ENCODE measurements around the gene ASNS.
"Not testable (repeated sequence)": the region's sequence is repeated elsewhere in the genome, so short reads cannot be mapped to it uniquely, and the experiment has no call there.

The ASNS gene

DNA sequence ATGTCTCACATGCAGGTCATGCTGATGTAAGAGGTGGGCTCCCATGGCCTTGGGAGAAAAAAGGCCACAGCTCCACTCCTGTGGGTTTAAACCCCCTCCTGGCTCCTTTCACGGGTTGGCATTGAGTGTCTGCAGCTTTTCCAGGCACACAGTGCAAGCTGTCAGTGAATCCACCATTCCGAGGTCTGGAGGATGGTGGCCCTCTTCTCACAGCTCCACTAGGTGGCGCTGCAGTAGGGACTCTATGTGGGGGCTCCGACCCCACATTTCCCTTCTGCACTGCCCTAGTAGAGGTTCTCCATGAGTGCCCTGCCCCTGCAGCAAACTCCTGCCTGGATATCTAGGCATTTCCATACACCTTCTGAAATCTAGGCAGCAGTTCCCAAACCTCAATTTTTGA, 19.5 kb upstream of the ASNS start:
- not testable (repeated sequence) for H3K4me1 ChIP-seq (ENCODE audit: control insufficient read depth, low read length); H3K27me3 ChIP-seq (ENCODE audit: control insufficient read depth, low read length); H3K9me3 ChIP-seq (ENCODE audit: control insufficient read depth, insufficient read depth, low read length)

DNA sequence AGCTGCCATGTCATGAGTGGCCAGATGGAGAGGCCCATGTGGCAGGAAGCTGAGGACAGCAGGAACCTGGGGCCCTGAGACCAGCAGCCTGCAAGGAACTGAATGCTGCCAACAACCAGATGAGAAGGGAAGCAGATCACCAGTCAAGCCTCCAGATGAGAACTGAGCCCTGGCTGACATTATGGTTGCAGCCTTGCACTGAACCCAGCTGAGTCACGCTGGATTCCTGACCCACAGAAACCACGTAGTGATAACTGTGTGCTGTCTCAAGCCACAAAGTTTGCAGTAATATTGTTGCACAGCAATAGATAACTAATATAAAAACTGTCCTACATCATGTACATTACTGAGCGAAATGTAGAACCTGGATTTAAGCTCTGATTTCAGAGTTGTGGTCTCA, 7.3 kb upstream of the ASNS start:
- H3K27me3 ChIP-seq (ENCODE audit: control insufficient read depth, low read length); H3K4me1 ChIP-seq (ENCODE audit: control insufficient read depth, low read length); H4K20me1 ChIP-seq (ENCODE audit: control insufficient read depth, insufficient read depth, low read depth, low read length); H3K4me3 ChIP-seq (ENCODE audit: low read length); H3K36me3 ChIP-seq (ENCODE audit: control insufficient read depth, low read length); H3K79me2 ChIP-seq (ENCODE audit: control insufficient read depth, low read length); H3K9me2 ChIP-seq (replicated peaks; ENCODE audit: control insufficient read depth, low read length); H3K9me3 ChIP-seq (ENCODE audit: control insufficient read depth, insufficient read depth, low read length); H3K27ac ChIP-seq (ENCODE audit: low read depth, low read length); H3K4me2 ChIP-seq (ENCODE audit: low read length); H3F3A ChIP-seq (ENCODE audit: control insufficient read depth, insufficient read depth): not testable (repeated sequence)

More for the DNA sequence above, 19.5 kb upstream of the ASNS start:
- not testable (repeated sequence) for H3F3A ChIP-seq (ENCODE audit: control insufficient read depth, insufficient read depth); H3K4me3 ChIP-seq (ENCODE audit: low read length); H3K36me3 ChIP-seq (ENCODE audit: control insufficient read depth, low read length); H3K27ac ChIP-seq (ENCODE audit: low read depth, low read length); H3K79me2 ChIP-seq (ENCODE audit: control insufficient read depth, low read length); H3K9me2 ChIP-seq (replicated peaks; ENCODE audit: control insufficient read depth, low read length); H4K20me1 ChIP-seq (ENCODE audit: control insufficient read depth, insufficient read depth, low read depth, low read length); H3K4me2 ChIP-seq (ENCODE audit: low read length)
- TF ChIP-seq, protein P1, sequence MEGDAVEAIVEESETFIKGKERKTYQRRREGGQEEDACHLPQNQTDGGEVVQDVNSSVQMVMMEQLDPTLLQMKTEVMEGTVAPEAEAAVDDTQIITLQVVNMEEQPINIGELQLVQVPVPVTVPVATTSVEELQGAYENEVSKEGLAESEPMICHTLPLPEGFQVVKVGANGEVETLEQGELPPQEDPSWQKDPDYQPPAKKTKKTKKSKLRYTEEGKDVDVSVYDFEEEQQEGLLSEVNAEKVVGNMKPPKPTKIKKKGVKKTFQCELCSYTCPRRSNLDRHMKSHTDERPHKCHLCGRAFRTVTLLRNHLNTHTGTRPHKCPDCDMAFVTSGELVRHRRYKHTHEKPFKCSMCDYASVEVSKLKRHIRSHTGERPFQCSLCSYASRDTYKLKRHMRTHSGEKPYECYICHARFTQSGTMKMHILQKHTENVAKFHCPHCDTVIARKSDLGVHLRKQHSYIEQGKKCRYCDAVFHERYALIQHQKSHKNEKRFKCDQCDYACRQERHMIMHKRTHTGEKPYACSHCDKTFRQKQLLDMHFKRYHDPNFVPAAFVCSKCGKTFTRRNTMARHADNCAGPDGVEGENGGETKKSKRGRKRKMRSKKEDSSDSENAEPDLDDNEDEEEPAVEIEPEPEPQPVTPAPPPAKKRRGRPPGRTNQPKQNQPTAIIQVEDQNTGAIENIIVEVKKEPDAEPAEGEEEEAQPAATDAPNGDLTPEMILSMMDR (IDR thresholded peaks at IDR 0.05; ENCODE audit: low read depth, low read length, poor library complexity, severe bottlenecking): peak; percentile 32

DNA sequence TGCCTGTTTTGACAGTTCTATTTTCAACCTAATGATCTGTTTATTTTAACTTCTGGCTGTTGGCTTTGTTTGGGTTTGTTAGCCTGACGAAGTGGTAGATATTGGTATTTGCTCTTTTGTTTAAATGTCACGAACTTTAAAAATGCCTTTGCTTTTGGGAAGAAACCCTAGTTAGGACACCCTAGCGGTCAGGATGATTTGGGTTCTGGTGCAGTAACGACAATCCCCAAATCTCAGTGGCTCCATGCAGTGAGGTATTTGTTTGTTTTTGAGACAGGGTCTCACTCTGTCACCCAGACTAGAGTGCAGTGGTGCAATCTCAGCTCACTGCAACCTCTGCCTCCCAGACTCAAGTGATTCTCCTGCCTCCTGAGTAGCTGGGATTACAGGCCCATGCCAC, 2.7 kb upstream of the ASNS start:
- H3K36me3 ChIP-seq (ENCODE audit: control insufficient read depth, low read length); H3K9me2 ChIP-seq (replicated peaks; ENCODE audit: control insufficient read depth, low read length); H3K4me2 ChIP-seq (ENCODE audit: low read length); H3K27ac ChIP-seq (ENCODE audit: low read depth, low read length); H3K27me3 ChIP-seq (ENCODE audit: control insufficient read depth, low read length); H3F3A ChIP-seq (ENCODE audit: control insufficient read depth, insufficient read depth); H4K20me1 ChIP-seq (ENCODE audit: control insufficient read depth, insufficient read depth, low read depth, low read length); H3K9me3 ChIP-seq (ENCODE audit: control insufficient read depth, insufficient read depth, low read length); H3K4me3 ChIP-seq (ENCODE audit: low read length): not testable (repeated sequence)
- peaks cover 21% of the 10 kb centered on the region for H3K4me1 ChIP-seq (ENCODE audit: control insufficient read depth, low read length)
- H3K79me2 ChIP-seq (ENCODE audit: control insufficient read depth, low read length): peaks cover 20% of the 10 kb centered on the region

DNA sequence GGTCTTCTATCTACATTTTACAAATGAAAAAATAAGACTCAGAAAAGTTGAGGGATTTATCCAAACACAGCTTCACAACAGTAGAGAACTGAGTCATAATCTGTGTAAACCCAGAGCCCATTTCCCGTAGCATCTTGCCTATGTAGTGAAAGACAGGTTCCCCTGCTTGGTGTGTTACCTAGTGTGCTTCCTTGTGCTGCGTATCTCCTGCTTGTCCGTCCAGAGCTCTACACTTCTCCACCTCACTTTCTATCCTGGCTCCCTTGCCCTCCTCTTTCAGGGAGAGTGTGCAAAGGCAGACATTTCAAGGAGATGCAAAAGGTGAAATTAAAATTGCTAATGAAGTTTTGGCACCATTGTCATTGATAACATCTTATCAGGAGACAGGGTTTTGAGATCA, 1.4 kb upstream of the ASNS start:
- H3K4me3 ChIP-seq (ENCODE audit: low read length): no peak overlapping the region

More for the DNA sequence above, 1.4 kb upstream of the ASNS start:
- Histone ChIP-seq H3K9me3 (ENCODE audit: control insufficient read depth, insufficient read depth, low read length) (no peaks in the 10 kb centered on the region), H3K9me2 (replicated peaks; ENCODE audit: control insufficient read depth, low read length) (no peaks in the 10 kb centered on the region), H3K4me1 (ENCODE audit: control insufficient read depth, low read length) (peaks cover 22% of the 10 kb centered on the region), H3K27me3 (ENCODE audit: control insufficient read depth, low read length) (no peaks in the 10 kb centered on the region), H3K79me2 (ENCODE audit: control insufficient read depth, low read length) (peaks cover 25% of the 10 kb centered on the region), H4K20me1 (ENCODE audit: control insufficient read depth, insufficient read depth, low read depth, low read length) (no peaks in the 10 kb centered on the region), H3K27ac (ENCODE audit: low read depth, low read length) (no peak overlapping the region), H3K36me3 (ENCODE audit: control insufficient read depth, low read length) (peaks cover 20% of the 10 kb centered on the region), H3F3A (ENCODE audit: control insufficient read depth, insufficient read depth) (no peaks in the 10 kb centered on the region), H3K4me2 (ENCODE audit: low read length) (no peak overlapping the region)
- no peak for TF ChIP-seq EZH2phosphoT487 (IDR thresholded peaks at IDR 0.05; ENCODE audit: borderline replicate concordance, low read length)
- TF ChIP-seq, protein P1 (IDR thresholded peaks at IDR 0.05; ENCODE audit: low read depth, low read length, poor library complexity, severe bottlenecking): no peak

All from DOHH2 (cell line).